ENCODE data around the gene CACNA1G.

The CACNA1G gene

DNA sequence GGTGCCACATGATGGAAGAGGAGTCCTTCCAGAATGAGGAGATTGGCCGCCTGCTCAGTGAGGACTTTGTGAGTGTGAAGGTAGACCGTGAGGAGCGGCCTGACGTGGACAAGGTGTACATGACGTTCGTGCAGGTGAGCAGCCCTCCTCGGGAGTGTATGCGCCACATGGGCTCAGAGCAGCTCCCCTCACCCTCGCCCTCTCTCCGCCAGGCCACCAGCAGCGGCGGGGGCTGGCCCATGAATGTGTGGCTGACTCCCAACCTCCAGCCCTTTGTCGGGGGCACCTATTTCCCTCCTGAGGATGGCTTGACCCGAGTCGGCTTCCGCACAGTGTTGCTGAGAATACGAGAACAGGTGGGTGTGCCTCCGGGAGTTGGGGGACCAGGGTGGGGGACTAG lies 11.7 kb upstream of the CACNA1G start:
- DNase-seq (ENCODE audit: low read depth), result no peak

GRCh38 chr17:50549256-50549941 lies 11.1 kb upstream of the CACNA1G start:
- DNase-seq (ENCODE audit: low read depth), result no peak

DNA sequence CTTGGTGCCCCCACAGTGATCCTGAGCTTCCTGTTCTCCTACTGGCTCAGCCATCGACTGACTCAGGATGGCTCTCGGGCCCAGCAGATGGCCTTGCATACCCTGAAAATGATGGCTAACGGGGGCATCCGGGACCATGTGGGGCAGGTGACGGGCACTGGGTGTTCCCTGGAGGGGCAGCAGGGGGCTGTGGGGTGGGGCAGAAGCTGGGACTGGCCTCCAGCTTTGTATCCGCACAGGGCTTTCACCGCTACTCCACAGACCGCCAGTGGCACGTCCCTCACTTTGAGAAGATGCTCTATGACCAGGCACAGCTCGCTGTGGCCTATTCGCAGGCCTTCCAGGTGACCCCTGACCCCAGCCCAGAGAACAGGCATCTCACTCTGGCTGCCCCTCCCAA lies 10.5 kb upstream of the CACNA1G start:
- no peak for DNase-seq (ENCODE audit: low read depth)

GRCh38 chr17:50550661-50551432 lies 9.7 kb upstream of the CACNA1G start:
- DNase-seq (ENCODE audit: low read depth), result no peak

GRCh38 chr17:50551433-50551815 lies 9.1 kb upstream of the CACNA1G start:
- DNase-seq (ENCODE audit: low read depth), result no peak

- DNase-seq (ENCODE audit: low read depth), result no peak
Observed at GRCh38 chr17:50551884-50552283, 8.6 kb upstream of the CACNA1G start.

DNA sequence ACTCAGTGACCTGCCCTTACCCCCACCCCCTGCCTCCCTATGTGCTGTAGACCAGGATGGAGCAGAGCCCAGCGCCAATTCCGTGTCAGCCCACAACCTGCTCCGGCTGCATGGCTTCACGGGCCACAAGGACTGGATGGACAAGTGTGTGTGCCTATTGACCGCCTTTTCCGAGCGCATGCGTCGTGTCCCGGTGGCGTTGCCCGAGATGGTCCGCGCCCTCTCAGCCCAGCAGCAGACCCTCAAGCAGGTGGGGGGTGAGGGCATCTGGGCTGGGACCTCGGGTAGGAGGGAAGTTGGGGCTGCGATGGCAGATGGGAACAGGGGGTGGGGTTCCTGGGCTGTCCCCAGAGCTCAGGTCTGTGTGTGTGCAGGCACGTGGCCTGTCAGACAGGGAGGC lies 6.3 kb upstream of the CACNA1G start:
- no peak for DNase-seq (ENCODE audit: low read depth)

GRCh38 chr17:50556803-50557202 lies 3.7 kb upstream of the CACNA1G start:
- no peak for DNase-seq (ENCODE audit: low read depth)

DNA sequence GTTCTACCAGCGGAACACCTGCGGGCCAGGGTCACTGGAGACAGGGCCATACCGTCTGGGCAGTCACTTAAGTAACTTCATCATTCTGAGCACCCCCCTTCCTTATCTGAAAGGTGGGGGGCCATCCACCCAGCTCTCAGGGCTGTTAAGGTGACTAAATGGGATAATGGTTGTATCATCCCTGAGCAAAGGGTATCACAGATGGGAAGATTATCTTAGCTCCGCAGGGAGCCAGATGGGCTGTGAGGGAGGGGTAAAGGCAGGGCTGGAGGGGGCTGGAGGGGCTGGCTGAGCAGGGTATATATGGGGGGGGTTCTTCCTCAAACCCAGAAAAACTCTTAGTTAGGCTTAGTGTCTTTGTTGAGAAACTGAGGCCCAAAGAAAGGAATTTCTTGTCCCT lies 2.9 kb upstream of the CACNA1G start:
- no peak for DNase-seq (ENCODE audit: low read depth)

DNA sequence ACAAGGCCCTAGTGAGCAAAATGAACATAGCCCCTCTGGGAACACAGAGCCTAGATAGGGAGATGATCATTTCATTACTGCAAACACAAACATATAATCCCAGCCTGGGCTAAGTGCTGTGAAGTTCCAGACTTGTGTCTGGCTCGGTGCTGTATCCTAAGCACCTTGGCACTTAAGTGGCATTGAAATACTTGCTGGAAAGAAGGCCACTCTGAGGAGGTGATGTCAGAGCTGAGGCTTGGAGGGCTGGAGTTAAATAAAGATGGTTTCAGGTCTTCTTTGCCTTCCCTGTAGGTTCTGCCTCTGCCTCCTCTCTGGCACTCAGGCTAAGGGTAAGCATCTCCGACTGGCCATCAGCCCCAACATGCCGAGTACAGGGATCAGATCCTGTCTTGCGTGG lies 2.4 kb upstream of the CACNA1G start:
- no peak for DNase-seq (ENCODE audit: low read depth)

- no peak for DNase-seq (ENCODE audit: low read depth)
Observed at GRCh38 chr17:50558581-50558940, 2.0 kb upstream of the CACNA1G start.

GRCh38 chr17:50558941-50559614 lies 1.4 kb upstream of the CACNA1G start:
- no peak for DNase-seq (ENCODE audit: low read depth)

DNA sequence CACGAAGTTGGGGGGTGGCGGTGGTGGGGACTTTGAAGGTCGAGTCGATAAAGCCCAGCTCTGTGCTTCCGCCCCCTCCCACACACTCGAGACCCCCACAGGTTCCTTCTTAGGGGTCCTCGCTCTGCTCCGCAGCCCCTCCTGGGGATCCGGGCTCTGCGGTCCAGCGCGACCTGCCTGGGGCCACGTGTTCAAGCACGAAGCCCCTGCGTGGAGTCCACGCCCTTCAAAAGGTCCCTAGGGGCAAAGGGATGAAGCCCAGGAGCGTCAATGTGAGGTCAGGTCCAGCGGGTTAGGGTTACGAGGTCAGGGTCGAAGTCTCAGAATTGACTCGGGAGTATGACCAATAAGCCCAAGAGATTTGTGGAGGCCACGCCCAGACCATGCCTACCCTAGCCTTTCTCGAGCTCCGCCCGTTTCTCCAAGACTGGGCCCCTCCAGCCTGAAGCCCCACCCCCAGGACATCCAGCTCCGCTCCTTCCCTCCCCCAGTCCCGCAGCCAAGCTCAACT lies 786 bp upstream of the CACNA1G start:
- DNase-seq (ENCODE audit: low read depth), result no peak

DNA sequence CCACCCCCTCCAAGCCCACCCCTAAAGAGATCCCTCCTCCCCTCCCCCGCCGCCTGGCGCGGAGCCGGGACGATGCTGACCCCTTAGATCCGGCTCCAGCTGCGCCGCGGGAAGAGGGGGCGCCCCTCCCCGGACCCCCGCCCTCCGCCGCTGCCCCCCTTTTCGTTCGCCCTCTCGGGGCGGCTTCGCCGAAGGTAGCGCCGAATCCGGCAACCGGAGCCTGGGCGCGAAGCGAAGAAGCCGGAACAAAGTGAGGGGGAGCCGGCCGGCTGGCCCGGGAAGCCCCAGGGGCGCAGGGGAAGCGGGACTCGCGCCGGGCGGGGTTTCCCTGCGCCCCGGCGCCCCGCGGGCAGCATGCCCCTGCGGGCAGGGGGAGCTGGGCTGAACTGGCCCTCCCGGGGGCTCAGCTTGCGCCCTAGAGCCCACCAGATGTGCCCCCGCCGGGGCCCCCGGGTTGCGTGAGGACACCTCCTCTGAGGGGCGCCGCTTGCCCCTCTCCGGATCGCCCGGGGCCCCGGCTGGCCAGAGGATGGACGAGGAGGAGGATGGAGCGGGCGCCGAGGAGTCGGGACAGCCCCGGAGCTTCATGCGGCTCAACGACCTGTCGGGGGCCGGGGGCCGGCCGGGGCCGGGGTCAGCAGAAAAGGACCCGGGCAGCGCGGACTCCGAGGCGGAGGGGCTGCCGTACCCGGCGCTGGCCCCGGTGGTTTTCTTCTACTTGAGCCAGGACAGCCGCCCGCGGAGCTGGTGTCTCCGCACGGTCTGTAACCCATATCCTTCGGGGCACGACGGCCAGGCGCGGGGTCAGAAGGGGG lies 623 bp downstream of the CACNA1G start:
- no peak for DNase-seq (ENCODE audit: low read depth)

DNA sequence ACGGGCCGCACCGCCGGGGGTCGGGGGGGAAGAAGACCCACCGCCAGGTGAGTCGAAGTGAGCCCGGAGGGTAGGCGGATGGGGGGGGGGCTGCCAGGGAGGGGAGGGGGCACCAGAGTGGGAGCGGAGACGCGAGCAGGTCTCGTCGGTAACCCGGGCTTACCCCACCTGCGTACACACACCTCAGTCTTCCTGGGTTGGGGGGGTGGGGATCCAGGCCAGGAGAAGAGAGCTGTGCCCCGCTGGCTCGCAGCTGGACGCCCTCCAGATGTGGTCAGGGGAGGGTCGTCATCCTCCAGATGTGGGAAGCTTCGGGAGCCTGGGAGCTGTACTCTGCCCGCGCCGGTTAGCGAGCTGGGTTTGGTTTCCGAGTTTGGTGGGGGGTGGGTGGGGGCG lies 1.2 kb downstream of the CACNA1G start:
- no peak for DNase-seq (ENCODE audit: low read depth)

DNA sequence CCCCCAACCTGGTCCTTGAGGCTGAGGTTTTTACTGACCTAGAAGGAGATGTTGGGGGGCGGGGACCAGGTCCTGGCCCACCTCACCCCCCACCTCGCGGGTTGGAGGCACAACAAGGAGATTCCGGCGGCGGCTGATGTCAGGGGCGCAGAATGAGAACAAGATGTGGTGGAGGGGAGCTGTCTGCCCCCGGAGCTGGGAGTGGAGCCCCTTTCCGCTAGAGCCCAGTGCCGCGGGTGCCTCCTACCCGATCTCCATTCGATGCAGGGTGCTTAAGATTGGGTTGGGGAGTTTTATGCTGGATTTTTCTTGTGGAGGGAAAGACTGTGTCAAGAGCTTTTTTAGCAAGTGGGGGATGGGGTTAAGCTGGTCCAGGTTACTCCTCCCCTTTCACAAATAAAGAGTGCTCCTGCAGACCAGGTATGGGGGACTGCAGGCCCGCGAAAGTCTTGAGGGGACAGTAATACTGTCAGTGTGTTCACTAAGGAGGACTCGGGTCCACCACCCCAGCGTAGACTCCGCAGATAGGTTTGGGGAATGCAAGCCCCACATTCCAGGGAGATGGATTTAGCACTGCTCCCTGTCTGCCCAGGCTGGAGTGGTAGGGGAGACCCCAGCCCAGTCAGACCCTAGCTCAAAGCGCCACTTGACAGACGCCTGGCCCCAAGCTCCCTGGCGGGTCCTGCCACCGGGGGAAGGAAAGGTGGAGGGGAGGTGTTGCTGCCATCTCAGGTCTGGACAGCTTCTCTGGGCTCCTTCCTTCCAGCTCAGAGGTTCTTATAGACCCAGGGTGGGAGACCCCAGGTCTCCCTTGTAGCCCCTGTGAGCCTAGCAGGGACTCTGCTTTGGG lies 2.0 kb downstream of the CACNA1G start:
- DNase-seq (ENCODE audit: low read depth), result no peak

GRCh38 chr17:50563092-50563511 lies 2.6 kb downstream of the CACNA1G start:
- DNase-seq (ENCODE audit: low read depth), result no peak

GRCh38 chr17:50564916-50565315 lies 4.4 kb downstream of the CACNA1G start:
- DNase-seq (ENCODE audit: low read depth), result no peak

DNA sequence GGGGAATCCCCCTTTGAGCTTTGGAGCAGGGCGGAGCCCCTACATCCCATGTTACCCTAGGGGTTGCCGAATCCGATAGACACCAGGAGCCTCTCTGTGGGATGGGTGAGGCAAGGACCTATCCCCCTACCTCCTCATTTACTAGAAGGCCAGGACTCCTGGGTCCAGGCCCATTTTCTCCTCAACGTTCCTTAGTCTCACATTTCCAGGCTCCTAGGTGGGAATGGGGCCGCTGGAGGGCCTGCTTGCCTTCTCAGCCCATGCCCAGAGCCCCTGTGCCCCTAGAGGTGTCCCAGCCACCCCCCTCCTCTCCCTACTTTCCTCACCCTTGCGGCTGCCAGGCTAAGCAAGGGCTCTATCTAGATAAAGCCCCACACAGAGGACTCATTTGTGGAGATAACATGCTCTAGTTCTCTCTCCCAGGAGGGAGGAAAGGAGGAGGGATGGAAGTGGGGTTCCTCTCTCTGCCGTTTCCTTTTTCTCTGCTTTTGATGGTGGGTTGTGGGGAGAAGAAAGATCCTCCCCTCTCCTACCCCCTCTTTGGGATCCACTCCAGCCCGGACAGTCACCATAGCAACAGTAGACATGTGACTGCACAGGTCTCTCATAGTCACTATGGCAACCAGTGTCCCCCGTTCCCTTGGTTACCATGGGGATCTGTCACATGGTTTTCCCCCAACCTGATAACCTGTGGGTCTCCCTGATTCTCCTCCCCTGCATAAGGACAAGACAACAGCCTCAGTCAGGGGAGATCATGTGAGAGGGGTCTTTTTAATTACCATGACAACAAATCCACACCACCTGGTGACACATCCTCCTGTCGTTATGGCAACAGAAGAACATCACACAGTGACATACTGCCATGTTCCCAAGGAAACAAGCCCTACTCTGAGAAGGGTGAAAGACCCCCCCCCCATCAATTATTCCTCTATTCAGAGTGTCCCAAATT lies 5.2 kb downstream of the CACNA1G start:
- DNase-seq (ENCODE audit: low read depth), result no peak

GRCh38 chr17:50566886-50567285 lies 6.4 kb downstream of the CACNA1G start:
- DNase-seq (ENCODE audit: low read depth), result no peak

All from activated T-helper 1 cell treated with Interleukin-2 at 50 U/mL for 16 hours (primary cell).